B cell (primary cell): ENCODE measurements around the gene DNASE1L2. TPM values are rescaled to one million over a fixed set of nuclear protein-coding genes. Genes with fewer than 3 reads are reported as not detected.
"Not testable (repeated sequence)": the region's sequence is repeated elsewhere in the genome, so short reads cannot be mapped to it uniquely, and the experiment has no call there.

Experiments used
- ATAC-seq: fragments of 200-7000 bp; cut with Tn5 transposase; one replicate; pipeline ENCODE4 v1.10.0; 2021; ENCODE audit warnings: low read depth, mild to moderate bottlenecking, moderate number of reproducible peaks, moderate library complexity
- CTCF ChIA-PET: fragments of 350-600 bp; sonication (Branson Sonifier 250); formaldehyde crosslinking; loops from one replicate; lab custom pipeline; 2021; ENCODE audit warnings: antibody characterized with exemption, inconsistent platforms; lab: Charles Lee
- POLR2A ChIA-PET: fragments of 350-600 bp; sonication (Branson Sonifier 250); formaldehyde crosslinking; loops from one replicate; lab custom pipeline; 2021; ENCODE audit warnings: antibody characterized with exemption; lab: Charles Lee
- DNase-seq: peaks from one replicate; pipeline ENCODE4 v3.0.0; 2013
- H2AFZ ChIP-seq: 2 replicates; pipeline ENCODE4 v1.6.1; 2012; ENCODE audit warnings: mild to moderate bottlenecking, low read depth, low read length; ENCODE audit not compliant: insufficient read depth, poor library complexity, severe bottlenecking
- H3K27ac ChIP-seq, 2 donors: 1 replicate in 1 of 2; 2 replicates in 1 of 2; pipeline ENCODE4 v1.5.1; 2012 to 2013; ENCODE audit warnings: low read length in 2 of 2, mild to moderate bottlenecking in 2 of 2, moderate library complexity in 1 of 2
- H3K27me3 ChIP-seq, 4 experiments: fragments of 200-600 bp in 1 of 4; sonication (generic) in 1 of 4; replicated peaks in 1 of 4; 1 replicate in 2 of 4; 2 replicates in 2 of 4; pipeline versions ENCODE4 v1.6.1 to v1.7.0; 2013 to 2016; ENCODE audit warnings: low read length in 3 of 4, mild to moderate bottlenecking in 2 of 4, mixed read lengths in 1 of 4, moderate library complexity in 1 of 4; ENCODE audit not compliant: insufficient read depth in 4 of 4, control insufficient read depth in 3 of 4; ENCODE audit errors: control extremely low read depth in 1 of 4
- H3K36me3 ChIP-seq, 2 experiments: replicated peaks in 1 of 2; 1 replicate in 1 of 2; 2 replicates in 1 of 2; pipeline versions ENCODE4 v1.6.1 to v1.7.1; 2013; ENCODE audit warnings: low read length in 1 of 2; ENCODE audit not compliant: insufficient read depth in 2 of 2, control insufficient read depth in 1 of 2; ENCODE audit errors: control extremely low read depth in 1 of 2, extremely low read depth in 1 of 2
- H3K4me1 ChIP-seq, 2 donors: fragments of 200-600 bp in 1 of 2; sonication (generic) in 1 of 2; 1 replicate in 1 of 2; 2 replicates in 1 of 2; pipeline versions ENCODE4 v1.5.1 to v1.6.1; 2013 to 2017; ENCODE audit warnings: low read length in 2 of 2; ENCODE audit not compliant: control insufficient read depth in 2 of 2, insufficient read depth in 2 of 2
- H3K4me2 ChIP-seq: replicated peaks from 2 replicates; pipeline ENCODE3; 2012; ENCODE audit warnings: mild to moderate bottlenecking, low read depth, low read length; ENCODE audit not compliant: poor library complexity, severe bottlenecking
- H3K4me3 ChIP-seq, 5 experiments: fragments of 200-600 bp in 1 of 5; sonication (generic) in 1 of 5; 1 replicate in 3 of 5; 2 replicates in 2 of 5; pipeline versions ENCODE4 v1.5.1 to v1.7.0; 2011 to 2016; ENCODE audit warnings: low read length in 4 of 5, mild to moderate bottlenecking in 4 of 5, low read depth in 2 of 5, control low read depth in 1 of 5, moderate library complexity in 1 of 5; ENCODE audit not compliant: insufficient read depth in 1 of 5; ENCODE audit errors: control extremely low read depth in 1 of 5, extremely low read depth in 1 of 5
- H3K79me2 ChIP-seq: fragments of 200-600 bp; sonication (generic); one replicate; pipeline ENCODE4 v1.6.0; 2016; ENCODE audit warnings: low read length; ENCODE audit not compliant: control insufficient read depth, insufficient read depth
- H3K9ac ChIP-seq: fragments of 200-600 bp; sonication (generic); 2 replicates; pipeline ENCODE4 v1.6.1; 2017; ENCODE audit warnings: mild to moderate bottlenecking, low read length, moderate library complexity
- H3K9me3 ChIP-seq, 3 donors: one replicate each; pipeline versions ENCODE4 v1.6.1 to v1.7.1; 2013; ENCODE audit warnings: low read length in 2 of 3; ENCODE audit not compliant: control insufficient read depth in 2 of 3, insufficient read depth in 1 of 3; ENCODE audit errors: control extremely low read depth in 1 of 3
- H4K20me1 ChIP-seq: 2 replicates; pipeline ENCODE4 v1.6.0; 2012; ENCODE audit warnings: mild to moderate bottlenecking, low read length; ENCODE audit not compliant: insufficient read depth, control insufficient read depth, poor library complexity, severe bottlenecking
- H3K27ac Mint-ChIP-seq: one replicate; pipeline ENCODE4 v1.8.0; 2021; ENCODE audit warnings: mixed read lengths
- H3K27me3 Mint-ChIP-seq: one replicate; pipeline ENCODE4 v1.8.0; 2021; ENCODE audit warnings: mixed read lengths
- H3K4me1 Mint-ChIP-seq: one replicate; pipeline ENCODE4 v1.8.0; 2021; ENCODE audit warnings: mixed read lengths
- H3K4me3 Mint-ChIP-seq: one replicate; pipeline ENCODE4 v1.8.0; 2021; ENCODE audit warnings: mixed read lengths
- H3K9me3 Mint-ChIP-seq: one replicate; pipeline ENCODE4 v1.8.0; 2022; ENCODE audit warnings: mixed read lengths; ENCODE audit not compliant: insufficient read depth
- EZH2 ChIP-seq: IDR thresholded peaks from 2 replicates; pipeline ENCODE4 v1.6.1; 2012; ENCODE audit warnings: borderline replicate concordance, low read depth, mild to moderate bottlenecking, moderate library complexity, low read length; ENCODE audit not compliant: insufficient read depth, poor library complexity, severe bottlenecking
- WGBS: methylation state at CpG from one replicate; pipeline ENCODE4 v1.1.5; 2013; ENCODE audit warnings: missing lambda C conversion rate; ENCODE audit not compliant: insufficient coverage; 5-methylcytosine and 5-hydroxymethylcytosine counted together
- intact Hi-C: fragments of 100-400 bp; cut with micrococcal nuclease; formaldehyde crosslinking; loops from one replicate; pipeline ENCODE4 v1.10.0; 2022
- polyA plus RNA-seq: library from polyadenylated mRNA; depleted of rRNA; stranded (reverse); fragments of >200 nt; gene quantifications from 2 replicates; pipeline ENCODE4 v1.2.3, GENCODE V29; 2012
- total RNA-seq, 2 donors: library from RNA; stranded (reverse); fragments of 120-200 nt in 1 of 2; gene quantifications; 1 replicate in 1 of 2; 2 replicates in 1 of 2; pipeline versions ENCODE4 v1.2.3 to v1.2.4, GENCODE V29; 2013 to 2022
- TF ChIP-seq, protein P1 (sequence below): fragments of 200-600 bp; IDR thresholded peaks from one replicate; pipeline ENCODE4 v1.8.0; 2022; ENCODE audit warnings: antibody characterized with exemption, mild to moderate bottlenecking

Gene DNASE1L2
- total and polyA plus RNA-seq, 2 donors (not counting 1 experiment from before 2014, with no cell fraction given): 1.1 to 1.6 TPM

DNA sequence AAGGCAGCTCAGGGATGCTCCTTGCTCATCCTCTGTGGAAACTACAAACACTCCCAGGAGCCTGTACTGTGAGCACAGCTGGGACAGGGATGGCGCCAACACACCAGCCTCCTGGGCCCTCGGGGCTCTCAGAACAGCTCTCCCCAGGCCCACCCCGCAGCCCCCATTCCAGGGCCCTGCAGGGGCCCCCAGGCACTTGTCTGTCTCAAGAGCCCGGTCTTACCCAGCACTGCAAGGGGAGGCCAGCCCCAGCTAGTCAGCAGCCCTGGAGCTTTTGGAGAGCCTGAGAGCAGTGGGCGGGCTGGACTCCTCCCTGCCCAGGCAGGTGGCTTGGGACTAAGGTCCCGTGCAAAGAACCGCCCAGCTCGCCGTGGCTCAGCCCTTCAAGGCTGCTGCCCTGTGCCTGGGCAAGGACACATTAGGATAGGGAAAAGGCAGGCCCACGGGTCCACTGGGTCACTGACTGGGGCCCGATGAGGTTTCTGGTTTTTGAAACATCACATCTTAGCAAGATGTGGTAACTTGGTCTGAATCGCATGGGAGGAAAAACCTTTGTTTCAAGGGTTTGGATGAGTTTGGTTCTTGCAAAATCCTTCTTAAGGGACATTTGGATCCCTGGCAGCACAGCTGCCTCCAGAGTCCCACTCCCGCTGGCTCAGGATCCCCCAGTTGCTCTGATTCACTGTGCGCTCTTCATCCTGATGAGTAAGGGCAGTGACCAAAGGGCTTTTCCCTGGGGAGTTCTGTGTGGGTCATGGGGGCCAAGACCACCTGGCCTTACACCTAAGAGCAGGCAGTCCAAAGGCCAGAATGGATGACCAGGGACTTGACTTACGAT, 2.8 kb downstream of the DNASE1L2 start:
- 90% methylated on average over 15 of the region's 15 CpGs for WGBS
- ATAC-seq (no peak), DNase-seq (no peak)
- H4K20me1 ChIP-seq: peaks cover 10% of the 10 kb centered on the region
- no peak overlapping the region for H2AFZ ChIP-seq
- ChIA-PET CTCF (no interaction called here), POLR2A (no interaction called here)
- H3K27me3 ChIP-seq: peaks cover 0 to 27% (median 11%) of the 10 kb centered on the region in 4 experiments
- H3K27ac ChIP-seq: no peak overlapping the region
- no peak overlapping the region for H3K4me3 Mint-ChIP-seq
- H3K79me2 ChIP-seq: no peaks in the 10 kb centered on the region
- intact Hi-C loops: no loop called here
- no peak overlapping the region for H3K4me3 ChIP-seq
- H3K4me1 ChIP-seq: peaks cover 12 to 15% of the 10 kb centered on the region in 2 donors
- peaks cover 0 to 5% (median 0%) of the 10 kb centered on the region in 3 donors for H3K9me3 ChIP-seq
- no peaks in the 10 kb centered on the region for H3K9me3 Mint-ChIP-seq
- no peak for TF ChIP-seq EZH2
- TF ChIP-seq, protein P1, sequence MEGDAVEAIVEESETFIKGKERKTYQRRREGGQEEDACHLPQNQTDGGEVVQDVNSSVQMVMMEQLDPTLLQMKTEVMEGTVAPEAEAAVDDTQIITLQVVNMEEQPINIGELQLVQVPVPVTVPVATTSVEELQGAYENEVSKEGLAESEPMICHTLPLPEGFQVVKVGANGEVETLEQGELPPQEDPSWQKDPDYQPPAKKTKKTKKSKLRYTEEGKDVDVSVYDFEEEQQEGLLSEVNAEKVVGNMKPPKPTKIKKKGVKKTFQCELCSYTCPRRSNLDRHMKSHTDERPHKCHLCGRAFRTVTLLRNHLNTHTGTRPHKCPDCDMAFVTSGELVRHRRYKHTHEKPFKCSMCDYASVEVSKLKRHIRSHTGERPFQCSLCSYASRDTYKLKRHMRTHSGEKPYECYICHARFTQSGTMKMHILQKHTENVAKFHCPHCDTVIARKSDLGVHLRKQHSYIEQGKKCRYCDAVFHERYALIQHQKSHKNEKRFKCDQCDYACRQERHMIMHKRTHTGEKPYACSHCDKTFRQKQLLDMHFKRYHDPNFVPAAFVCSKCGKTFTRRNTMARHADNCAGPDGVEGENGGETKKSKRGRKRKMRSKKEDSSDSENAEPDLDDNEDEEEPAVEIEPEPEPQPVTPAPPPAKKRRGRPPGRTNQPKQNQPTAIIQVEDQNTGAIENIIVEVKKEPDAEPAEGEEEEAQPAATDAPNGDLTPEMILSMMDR: no peak
- peaks cover 3% of the 10 kb centered on the region for H3K27me3 Mint-ChIP-seq
- H3K4me1 Mint-ChIP-seq: peaks cover 1% of the 10 kb centered on the region
- no peak overlapping the region for H3K27ac Mint-ChIP-seq
- H3K4me2 ChIP-seq: no peak overlapping the region
- H3K36me3 ChIP-seq: peaks cover 0 to 34% of the 10 kb centered on the region in 2 experiments
- no peak overlapping the region for H3K9ac ChIP-seq

DNA sequence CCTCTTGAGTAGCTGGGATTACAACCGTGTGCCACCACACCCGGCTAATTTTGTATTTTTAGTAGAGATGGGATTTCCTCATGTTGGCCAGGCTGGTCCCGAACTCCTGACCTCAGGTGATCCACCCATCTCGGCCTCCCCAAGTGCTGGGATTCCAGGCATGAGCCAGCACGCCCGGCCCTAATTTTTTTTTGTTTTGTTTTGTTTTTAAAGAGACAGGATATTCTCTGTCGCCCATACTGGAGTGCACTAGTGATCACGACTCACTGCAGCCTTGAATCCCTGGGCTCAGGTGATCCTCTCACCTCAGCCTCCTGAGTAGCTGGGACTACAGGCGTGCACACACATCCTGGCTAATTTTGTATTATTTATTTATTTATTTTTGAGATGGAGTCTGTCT, 4.1 kb downstream of the DNASE1L2 start:
- H3K27me3 Mint-ChIP-seq, POLR2A ChIA-PET, H3K4me3 ChIP-seq, H3K79me2 ChIP-seq, DNase-seq, H3K4me3 Mint-ChIP-seq, ATAC-seq, intact Hi-C loops, H3K4me1 Mint-ChIP-seq, H2AFZ ChIP-seq, H3K9me3 Mint-ChIP-seq, H3K27ac Mint-ChIP-seq, H3K9me3 ChIP-seq, H3K4me2 ChIP-seq, H3K9ac ChIP-seq, H3K27ac ChIP-seq: not testable (repeated sequence)
- Histone ChIP-seq H3K36me3 (peaks cover 0 to 36% of the 10 kb centered on the region in 2 experiments), H4K20me1 (peaks cover 16% of the 10 kb centered on the region), H3K4me1 (peaks cover 12 to 15% of the 10 kb centered on the region in 2 donors), H3K27me3 (peaks cover 0 to 27% (median 11%) of the 10 kb centered on the region in 4 experiments)
- WGBS: 75% methylated on average over 2 of the region's 9 CpGs
- CTCF ChIA-PET: interaction anchor here (1.8 kb wide), 1 partner anchor 12 kb away, joined by 8 read pairs; the partner anchor contains the start of gene ECI1
